Body of pancreas (tissue), 4 donors: ENCODE results near the gene SIDT1.

Source experiments
- POLR2A ChIP-seq, 3 donors: fragments of 450-650 bp; IDR thresholded peaks; one replicate each; pipeline ENCODE4 v1.6.1; 2016; ENCODE audit warnings: antibody characterized with exemption in 3 of 3, mild to moderate bottlenecking in 2 of 3
- TF ChIP-seq, protein P1 (sequence below), 7 experiments: fragments of 450-650 bp in 4 of 7; fragments of 200-600 bp in 3 of 7; sonication (generic) in 3 of 7; IDR thresholded peaks; one replicate each; pipeline ENCODE4 v1.5.1; 2016 to 2019; ENCODE audit warnings: antibody characterized with exemption in 7 of 7

DNA sequence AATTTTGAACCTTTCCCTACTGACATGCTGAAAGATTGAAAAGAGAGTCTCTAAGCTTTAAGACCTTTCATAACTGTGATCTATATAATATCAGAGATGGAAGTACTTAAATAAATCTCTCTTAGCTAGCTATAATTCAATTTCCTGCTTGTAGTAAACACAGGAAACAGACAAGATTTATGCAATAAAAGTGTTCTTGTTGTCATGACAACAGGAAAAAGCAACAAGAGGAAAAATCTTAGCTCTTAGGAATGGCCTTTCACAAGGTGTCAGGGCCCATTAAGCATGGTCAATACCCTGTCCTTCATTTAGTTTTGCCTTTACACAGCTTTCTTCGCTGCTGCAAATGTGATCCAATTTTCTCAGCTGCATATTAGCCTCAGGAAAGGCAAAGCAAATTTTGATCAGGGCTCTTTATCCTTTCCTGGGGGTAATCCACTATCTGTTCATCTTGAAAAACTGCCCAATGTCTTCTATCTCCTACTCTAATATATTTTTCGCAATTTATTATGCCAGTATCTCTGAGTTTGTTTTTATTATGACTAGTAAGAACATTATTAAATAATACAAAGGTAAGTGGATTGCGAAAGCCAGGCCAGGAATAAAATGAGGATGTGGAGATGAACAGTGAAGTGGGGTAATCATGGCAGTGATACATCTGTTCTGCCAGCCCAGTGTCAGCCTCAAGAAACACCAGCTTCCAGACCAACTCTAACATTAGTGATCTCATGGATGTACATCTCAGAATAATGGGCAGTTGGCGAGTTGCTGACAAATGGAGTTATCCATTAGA, 28.7 kb downstream of the SIDT1 start:
- TF ChIP-seq, protein P1, sequence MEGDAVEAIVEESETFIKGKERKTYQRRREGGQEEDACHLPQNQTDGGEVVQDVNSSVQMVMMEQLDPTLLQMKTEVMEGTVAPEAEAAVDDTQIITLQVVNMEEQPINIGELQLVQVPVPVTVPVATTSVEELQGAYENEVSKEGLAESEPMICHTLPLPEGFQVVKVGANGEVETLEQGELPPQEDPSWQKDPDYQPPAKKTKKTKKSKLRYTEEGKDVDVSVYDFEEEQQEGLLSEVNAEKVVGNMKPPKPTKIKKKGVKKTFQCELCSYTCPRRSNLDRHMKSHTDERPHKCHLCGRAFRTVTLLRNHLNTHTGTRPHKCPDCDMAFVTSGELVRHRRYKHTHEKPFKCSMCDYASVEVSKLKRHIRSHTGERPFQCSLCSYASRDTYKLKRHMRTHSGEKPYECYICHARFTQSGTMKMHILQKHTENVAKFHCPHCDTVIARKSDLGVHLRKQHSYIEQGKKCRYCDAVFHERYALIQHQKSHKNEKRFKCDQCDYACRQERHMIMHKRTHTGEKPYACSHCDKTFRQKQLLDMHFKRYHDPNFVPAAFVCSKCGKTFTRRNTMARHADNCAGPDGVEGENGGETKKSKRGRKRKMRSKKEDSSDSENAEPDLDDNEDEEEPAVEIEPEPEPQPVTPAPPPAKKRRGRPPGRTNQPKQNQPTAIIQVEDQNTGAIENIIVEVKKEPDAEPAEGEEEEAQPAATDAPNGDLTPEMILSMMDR (IDR thresholded peaks at IDR 0.05), result no peak
- TF ChIP-seq POLR2A (IDR thresholded peaks at IDR 0.05), result no peak
